Progenitor cell of endocrine pancreas (in vitro differentiated cells): ENCODE data around the gene JPH3. TPM values are rescaled to one million over a fixed set of nuclear protein-coding genes. Genes with fewer than 3 reads are reported as not detected.

Experiments
- DNase-seq: peaks from one replicate; pipeline ENCODE4 v3.0.0; 2021; ENCODE audit warnings: low spot score; ENCODE audit not compliant: unreplicated experiment
- H3K27ac Mint-ChIP-seq: 2 replicates; pipeline ENCODE4 v1.8.0; 2021; ENCODE audit warnings: mild to moderate bottlenecking, moderate library complexity, mixed read lengths
- H3K27me3 Mint-ChIP-seq: 2 replicates; pipeline ENCODE4 v1.8.0; 2021; ENCODE audit warnings: mixed read lengths
- H3K36me3 Mint-ChIP-seq: 2 replicates; pipeline ENCODE4 v1.8.0; 2022; ENCODE audit warnings: mixed read lengths; ENCODE audit not compliant: insufficient read depth
- H3K4me1 Mint-ChIP-seq: 2 replicates; pipeline ENCODE4 v1.8.0; 2021; ENCODE audit warnings: low read depth, mixed read lengths
- H3K4me3 Mint-ChIP-seq: 2 replicates; pipeline ENCODE4 v1.8.0; 2021; ENCODE audit warnings: low read depth, mild to moderate bottlenecking, moderate library complexity, mixed read lengths
- H3K9me3 Mint-ChIP-seq: 2 replicates; pipeline ENCODE4 v1.8.0; 2021; ENCODE audit warnings: low read depth, mixed read lengths
- total RNA-seq: library from RNA; stranded (reverse); gene quantifications from 2 replicates; pipeline ENCODE4 v1.2.1, GENCODE V29; 2021
- TF ChIP-seq, protein P1 (sequence below): fragments of 200-600 bp; sonication (generic); IDR thresholded peaks from one replicate; pipeline ENCODE4 v1.5.0; 2021; ENCODE audit warnings: antibody characterized with exemption, mild to moderate bottlenecking; ENCODE audit not compliant: unreplicated experiment

JPH3 gene
- total RNA-seq, 1 donor from 2014 or later, result 26.4 TPM

DNA sequence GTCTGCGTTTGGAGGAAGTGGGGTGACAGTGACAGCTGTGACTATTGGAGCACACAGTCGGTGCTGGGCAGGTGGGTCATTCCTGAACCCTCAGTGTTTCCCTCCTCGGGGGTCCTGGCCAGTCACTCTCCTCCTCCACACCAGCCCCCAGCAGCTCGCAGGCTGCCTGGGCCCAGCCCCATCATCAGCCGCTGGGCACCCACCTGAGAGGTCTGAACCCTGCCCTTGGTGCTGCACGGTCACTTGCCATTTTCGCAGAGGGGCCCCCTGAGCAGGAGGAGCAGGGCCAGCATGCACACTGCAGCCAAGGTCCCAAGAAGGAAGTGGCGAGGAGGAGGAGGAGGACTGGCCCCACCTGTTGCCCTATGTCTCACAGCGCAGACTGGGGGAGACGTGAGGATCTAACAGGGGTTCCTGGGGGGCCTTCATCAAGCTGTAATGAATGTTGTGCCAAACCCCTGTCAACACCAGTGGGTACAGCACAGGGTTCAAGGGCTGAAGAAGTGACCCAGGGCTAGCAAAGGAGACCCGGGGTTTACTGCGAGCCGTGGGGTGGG is 23.0 kb downstream of the JPH3 start:
- Mint-ChIP-seq H3K36me3 (no peaks in the 10 kb centered on the region), H3K27ac (no peak overlapping the region), H3K9me3 (no peaks in the 10 kb centered on the region), H3K27me3 (no peaks in the 10 kb centered on the region), H3K4me3 (no peak overlapping the region), H3K4me1 (no peaks in the 10 kb centered on the region)
- no peak for DNase-seq
- TF ChIP-seq, protein P1, sequence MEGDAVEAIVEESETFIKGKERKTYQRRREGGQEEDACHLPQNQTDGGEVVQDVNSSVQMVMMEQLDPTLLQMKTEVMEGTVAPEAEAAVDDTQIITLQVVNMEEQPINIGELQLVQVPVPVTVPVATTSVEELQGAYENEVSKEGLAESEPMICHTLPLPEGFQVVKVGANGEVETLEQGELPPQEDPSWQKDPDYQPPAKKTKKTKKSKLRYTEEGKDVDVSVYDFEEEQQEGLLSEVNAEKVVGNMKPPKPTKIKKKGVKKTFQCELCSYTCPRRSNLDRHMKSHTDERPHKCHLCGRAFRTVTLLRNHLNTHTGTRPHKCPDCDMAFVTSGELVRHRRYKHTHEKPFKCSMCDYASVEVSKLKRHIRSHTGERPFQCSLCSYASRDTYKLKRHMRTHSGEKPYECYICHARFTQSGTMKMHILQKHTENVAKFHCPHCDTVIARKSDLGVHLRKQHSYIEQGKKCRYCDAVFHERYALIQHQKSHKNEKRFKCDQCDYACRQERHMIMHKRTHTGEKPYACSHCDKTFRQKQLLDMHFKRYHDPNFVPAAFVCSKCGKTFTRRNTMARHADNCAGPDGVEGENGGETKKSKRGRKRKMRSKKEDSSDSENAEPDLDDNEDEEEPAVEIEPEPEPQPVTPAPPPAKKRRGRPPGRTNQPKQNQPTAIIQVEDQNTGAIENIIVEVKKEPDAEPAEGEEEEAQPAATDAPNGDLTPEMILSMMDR, result no peak

DNA sequence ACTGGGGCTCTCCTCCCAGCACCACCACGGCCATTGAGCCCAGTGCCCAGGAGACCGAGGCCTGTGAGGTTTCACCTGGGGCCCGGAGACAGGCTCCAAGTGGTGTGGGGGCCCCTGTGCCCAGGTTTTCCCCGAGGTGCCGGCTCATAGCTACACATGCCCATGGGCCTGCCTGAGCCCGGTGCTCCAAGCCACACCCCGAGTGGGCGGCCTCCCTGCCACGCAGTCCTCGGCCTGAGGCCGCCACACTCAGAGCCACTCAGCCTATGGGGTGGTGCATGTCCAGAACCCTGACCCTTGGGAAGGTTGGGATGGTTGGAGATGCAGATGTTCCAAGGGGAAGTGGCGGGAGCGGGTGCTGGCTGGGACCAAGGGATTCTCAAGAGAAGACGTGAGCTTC is 24.1 kb downstream of the JPH3 start:
- peaks cover 6% of the 10 kb centered on the region for H3K36me3 Mint-ChIP-seq
- H3K27me3 Mint-ChIP-seq, result peaks cover 4% of the 10 kb centered on the region
- TF ChIP-seq, protein P1, result no peak
- H3K4me3 Mint-ChIP-seq, result no peak overlapping the region
- H3K9me3 Mint-ChIP-seq, result peaks cover 10% of the 10 kb centered on the region
- H3K27ac Mint-ChIP-seq, result no peak overlapping the region
- H3K4me1 Mint-ChIP-seq, result no peaks in the 10 kb centered on the region
- no peak for DNase-seq

DNA sequence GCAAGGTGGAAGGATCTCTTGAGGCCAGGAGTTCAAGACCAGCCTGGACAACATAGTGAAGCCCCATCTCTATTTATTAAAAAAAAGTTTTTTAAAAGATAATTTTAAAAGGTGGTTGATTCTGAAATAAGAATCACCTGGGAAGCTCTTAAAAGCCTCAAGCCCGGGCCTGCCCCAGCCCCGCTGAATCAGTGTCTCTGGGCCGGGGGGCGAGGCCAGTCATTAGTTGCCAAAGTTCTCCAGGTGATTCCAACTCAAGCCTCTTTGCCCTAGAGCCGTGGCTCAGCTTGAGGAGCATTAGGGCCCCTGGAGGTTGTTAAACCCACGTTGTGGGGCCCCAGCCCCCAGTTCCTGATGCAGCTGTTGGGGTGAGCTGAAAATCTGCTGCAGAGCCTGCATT is 24.6 kb downstream of the JPH3 start:
- H3K4me1 Mint-ChIP-seq, result no peaks in the 10 kb centered on the region
- H3K27ac Mint-ChIP-seq, result no peak overlapping the region
- peaks cover 8% of the 10 kb centered on the region for H3K36me3 Mint-ChIP-seq
- peaks cover 4% of the 10 kb centered on the region for H3K27me3 Mint-ChIP-seq
- peaks cover 12% of the 10 kb centered on the region for H3K9me3 Mint-ChIP-seq
- H3K4me3 Mint-ChIP-seq, result no peak overlapping the region
- TF ChIP-seq, protein P1, result no peak
- no peak for DNase-seq

DNA sequence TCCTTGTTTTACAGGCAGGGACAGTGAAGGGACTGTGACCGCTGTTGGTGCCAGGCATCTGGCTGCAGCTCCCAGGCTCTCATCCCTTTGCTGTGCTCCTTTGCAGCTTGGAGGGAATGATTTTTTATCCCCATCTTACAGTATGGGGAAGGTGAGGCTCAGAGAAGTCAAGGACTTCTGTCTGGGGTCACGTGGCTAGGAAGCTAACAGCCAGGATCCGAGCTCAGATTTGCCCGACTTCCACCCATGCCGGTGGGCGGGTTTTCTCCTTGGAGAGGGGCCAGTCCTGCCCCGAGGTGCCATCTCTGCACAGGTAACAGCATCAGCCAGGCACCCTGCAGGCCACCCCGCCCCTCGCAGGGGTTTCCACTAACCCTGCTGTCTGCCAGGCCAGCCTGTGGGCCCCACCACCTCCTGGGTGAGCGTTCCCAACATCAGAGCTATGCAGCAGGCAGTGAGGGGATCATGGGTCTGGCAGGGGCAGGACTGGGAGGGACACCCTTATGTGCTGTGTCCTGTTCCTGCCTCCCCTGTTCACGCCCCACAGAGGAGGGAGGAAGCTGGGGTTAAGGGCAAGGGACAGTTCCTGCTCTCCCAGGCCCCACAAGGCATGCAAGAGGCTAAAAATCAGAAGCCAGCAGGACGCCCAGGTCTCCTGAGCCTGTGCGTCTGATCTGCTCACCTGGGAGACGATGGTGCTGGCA is 25.4 kb downstream of the JPH3 start:
- Mint-ChIP-seq H3K9me3 (peaks cover 12% of the 10 kb centered on the region), H3K4me3 (no peak overlapping the region), H3K4me1 (no peaks in the 10 kb centered on the region), H3K27ac (no peak overlapping the region), H3K27me3 (peaks cover 4% of the 10 kb centered on the region), H3K36me3 (peaks cover 8% of the 10 kb centered on the region)
- TF ChIP-seq, protein P1, result no peak
- no peak for DNase-seq

DNA sequence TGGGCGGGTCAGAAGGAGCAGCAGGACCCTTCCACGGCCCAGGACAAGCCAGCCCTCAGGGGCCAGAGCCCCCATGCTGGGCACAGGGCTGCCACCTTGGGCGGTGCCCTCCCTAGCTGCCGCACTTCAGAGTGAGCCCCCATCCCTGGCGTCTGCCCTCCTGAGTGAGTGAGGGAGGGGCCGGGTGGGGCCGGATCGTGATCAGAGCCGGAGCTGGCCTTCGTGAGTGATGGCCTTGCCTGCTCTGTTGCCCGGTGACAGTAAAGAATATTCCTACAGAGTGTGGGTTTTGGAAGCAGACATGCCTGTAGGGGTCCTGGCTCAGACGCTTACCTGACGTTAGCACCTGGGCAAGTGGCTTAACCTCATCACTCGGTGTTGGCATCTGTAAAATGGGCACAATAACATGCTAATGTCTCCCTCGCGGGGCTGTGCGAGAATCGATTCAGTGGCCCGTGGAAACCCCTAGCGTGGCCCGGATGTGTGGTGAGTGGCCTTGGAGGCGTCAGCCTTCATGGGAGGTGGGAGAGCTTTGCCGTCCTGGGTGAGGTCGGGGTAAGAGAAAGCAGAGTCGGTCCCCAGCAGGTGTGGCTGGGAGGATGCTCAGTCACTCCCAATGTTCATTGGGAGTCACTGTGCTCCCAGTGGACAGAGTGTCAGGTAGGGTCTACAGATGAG is 26.1 kb downstream of the JPH3 start:
- Mint-ChIP-seq H3K4me3 (no peak overlapping the region), H3K36me3 (peaks cover 8% of the 10 kb centered on the region), H3K27me3 (peaks cover 4% of the 10 kb centered on the region), H3K27ac (no peak overlapping the region), H3K4me1 (no peaks in the 10 kb centered on the region), H3K9me3 (peaks cover 12% of the 10 kb centered on the region)
- no peak for DNase-seq
- TF ChIP-seq, protein P1, result no peak
